HG02798 (cell line): ENCODE results near the gene KLK10.

Source experiments
- ATAC-seq: cut with Tn5 transposase; IDR thresholded peaks from one replicate; pipeline ENCODE4 v1.9.1; 2021; ENCODE audit warnings: mild to moderate bottlenecking; ENCODE audit not compliant: unreplicated experiment, poor library complexity

Gene KLK10

GRCh38 chr19:51019544-51019925, at the start of gene KLK10:
KLK10 (minus strand) TSS chr19:51019709; CDS start chr19:51019130, 579 bp downstream.
- no peak for ATAC-seq

GRCh38 chr19:51066393-51067186, 47.1 kb upstream of the KLK10 start:
- no peak for ATAC-seq

GRCh38 chr19:51065221-51065960, 45.9 kb upstream of the KLK10 start:
- no peak for ATAC-seq

- no peak for ATAC-seq
These were observed 45.2 kb upstream of the KLK10 start, which contains the start of gene KLK13 for GRCh38 chr19:51064534-51065220. KLK13 (minus strand) TSS chr19:51065092; CDS start chr19:51065067, 25 bp downstream.

- ATAC-seq, result no peak
These were observed 44.2 kb upstream of the KLK10 start for GRCh38 chr19:51063664-51064063.

- no peak for ATAC-seq
These were observed 41.5 kb upstream of the KLK10 start for GRCh38 chr19:51060973-51061372.

- no peak for ATAC-seq
These were observed 40.8 kb upstream of the KLK10 start for GRCh38 chr19:51060336-51060735.

- no peak for ATAC-seq
These were observed 40.2 kb upstream of the KLK10 start for GRCh38 chr19:51059715-51060114.

- ATAC-seq, result no peak
These were observed 36.4 kb upstream of the KLK10 start for GRCh38 chr19:51055866-51056265.

- ATAC-seq, result no peak
These were observed 27.5 kb upstream of the KLK10 start for GRCh38 chr19:51047031-51047335.

GRCh38 chr19:51044327-51044726, 24.8 kb upstream of the KLK10 start:
- ATAC-seq, result no peak

GRCh38 chr19:51043497-51043896, 24.0 kb upstream of the KLK10 start:
- no peak for ATAC-seq

GRCh38 chr19:51040151-51040550, 20.6 kb upstream of the KLK10 start:
- ATAC-seq, result no peak

GRCh38 chr19:51036519-51036918, 17.0 kb upstream of the KLK10 start:
- no peak for ATAC-seq

- no peak for ATAC-seq
These were observed 15.2 kb upstream of the KLK10 start, which contains the start of gene KLK12 for GRCh38 chr19:51034704-51035103. KLK12 (minus strand) TSS chr19:51035002; CDS start chr19:51034621, 381 bp downstream.

- no peak for ATAC-seq
These were observed 12.3 kb upstream of the KLK10 start for GRCh38 chr19:51031880-51032225.

GRCh38 chr19:51031220-51031879, 11.8 kb upstream of the KLK10 start:
- ATAC-seq, result no peak

GRCh38 chr19:51030631-51031030, 11.1 kb upstream of the KLK10 start:
- ATAC-seq, result no peak

- no peak for ATAC-seq
These were observed 10.2 kb upstream of the KLK10 start for GRCh38 chr19:51029718-51030117.

- no peak for ATAC-seq
These were observed 8.4 kb upstream of the KLK10 start for GRCh38 chr19:51027873-51028272.
